Uterus (tissue), 2 donors: ENCODE measurements around the gene LCP2.

Experiments
- POLR2A ChIP-seq, 2 donors: fragments of 450-650 bp; IDR thresholded peaks; one replicate each; pipeline ENCODE4 v1.6.1; 2016; ENCODE audit warnings: antibody characterized with exemption in 2 of 2, mild to moderate bottlenecking in 1 of 2, moderate library complexity in 1 of 2
- TF ChIP-seq, protein P1 (sequence below), 4 experiments: fragments of 200-600 bp in 2 of 4; fragments of 450-650 bp in 2 of 4; sonication (generic) in 2 of 4; IDR thresholded peaks; one replicate each; pipeline ENCODE4 v1.5.1; 2016 to 2019; ENCODE audit warnings: antibody characterized with exemption in 4 of 4, mild to moderate bottlenecking in 2 of 4, moderate library complexity in 1 of 4

DNA sequence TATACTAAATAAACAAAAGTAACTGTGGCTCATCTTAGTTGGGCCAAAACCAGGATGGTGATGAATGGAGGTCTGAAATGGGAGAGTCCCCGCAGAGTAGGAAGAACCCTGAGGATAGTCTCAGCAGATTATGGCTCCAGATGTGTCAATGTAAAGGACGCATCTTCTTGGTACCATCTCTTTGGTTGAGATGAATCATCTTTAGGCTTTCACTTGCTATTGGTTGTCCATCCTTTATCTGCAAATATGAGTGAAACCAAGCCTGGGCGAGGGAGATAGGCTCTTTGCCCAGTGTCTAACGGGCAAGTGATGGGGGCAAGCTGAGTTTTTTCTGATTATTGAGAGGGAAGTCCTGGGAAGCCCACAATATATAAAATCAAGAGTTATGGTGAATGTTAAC lies 19.4 kb upstream of the LCP2 start:
- TF ChIP-seq, protein P1, sequence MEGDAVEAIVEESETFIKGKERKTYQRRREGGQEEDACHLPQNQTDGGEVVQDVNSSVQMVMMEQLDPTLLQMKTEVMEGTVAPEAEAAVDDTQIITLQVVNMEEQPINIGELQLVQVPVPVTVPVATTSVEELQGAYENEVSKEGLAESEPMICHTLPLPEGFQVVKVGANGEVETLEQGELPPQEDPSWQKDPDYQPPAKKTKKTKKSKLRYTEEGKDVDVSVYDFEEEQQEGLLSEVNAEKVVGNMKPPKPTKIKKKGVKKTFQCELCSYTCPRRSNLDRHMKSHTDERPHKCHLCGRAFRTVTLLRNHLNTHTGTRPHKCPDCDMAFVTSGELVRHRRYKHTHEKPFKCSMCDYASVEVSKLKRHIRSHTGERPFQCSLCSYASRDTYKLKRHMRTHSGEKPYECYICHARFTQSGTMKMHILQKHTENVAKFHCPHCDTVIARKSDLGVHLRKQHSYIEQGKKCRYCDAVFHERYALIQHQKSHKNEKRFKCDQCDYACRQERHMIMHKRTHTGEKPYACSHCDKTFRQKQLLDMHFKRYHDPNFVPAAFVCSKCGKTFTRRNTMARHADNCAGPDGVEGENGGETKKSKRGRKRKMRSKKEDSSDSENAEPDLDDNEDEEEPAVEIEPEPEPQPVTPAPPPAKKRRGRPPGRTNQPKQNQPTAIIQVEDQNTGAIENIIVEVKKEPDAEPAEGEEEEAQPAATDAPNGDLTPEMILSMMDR (IDR thresholded peaks at IDR 0.05) = no peak
- no peak for TF ChIP-seq POLR2A (IDR thresholded peaks at IDR 0.05)
